Ishikawa (cell line): ENCODE results near the gene SSTR3.
A peak's percentile ranks its signal among the peaks of the same experiment; 100 is the strongest.

Experiments
- CEBPB ChIP-seq: IDR thresholded peaks from 2 replicates; pipeline ENCODE4 v1.6.1; 2012
- CREB1 ChIP-seq: IDR thresholded peaks from 2 replicates; pipeline ENCODE4 v1.6.1; 2012; ENCODE audit warnings: low read depth
- EGR1 ChIP-seq: IDR thresholded peaks from 2 replicates; pipeline ENCODE4 v1.6.1; 2012
- EP300 ChIP-seq: IDR thresholded peaks from 2 replicates; pipeline ENCODE4 v1.6.1; 2012; ENCODE audit warnings: borderline replicate concordance
- FOXM1 ChIP-seq: IDR thresholded peaks from 2 replicates; pipeline ENCODE4 v1.6.1; 2012; ENCODE audit warnings: low read depth, borderline replicate concordance
- MAX ChIP-seq: IDR thresholded peaks from 2 replicates; pipeline ENCODE4 v1.6.1; 2012
- NFIC ChIP-seq: IDR thresholded peaks from 2 replicates; pipeline ENCODE4 v1.6.1; 2012
- RAD21 ChIP-seq: IDR thresholded peaks from 2 replicates; pipeline ENCODE4 v1.6.1; 2012; ENCODE audit warnings: low read depth
- TAF1 ChIP-seq: IDR thresholded peaks from 2 replicates; pipeline ENCODE4 v1.6.1; 2012; ENCODE audit warnings: low read depth, mild to moderate bottlenecking
- TCF12 ChIP-seq: IDR thresholded peaks from 2 replicates; pipeline ENCODE4 v1.6.1; 2012; ENCODE audit warnings: low read depth
- TEAD4 ChIP-seq: IDR thresholded peaks from 2 replicates; pipeline ENCODE4 v1.6.1; 2012
- USF1 ChIP-seq: IDR thresholded peaks from 2 replicates; pipeline ENCODE4 v1.6.1; 2012
- YY1 ChIP-seq: IDR thresholded peaks from 2 replicates; pipeline ENCODE4 v1.6.1; 2012; ENCODE audit warnings: low read depth
- ZBTB7A ChIP-seq: IDR thresholded peaks from 2 replicates; pipeline ENCODE4 v1.6.1; 2012; ENCODE audit warnings: low read depth
- TF ChIP-seq, protein P1 (sequence below): IDR thresholded peaks from 2 replicates; pipeline ENCODE4 v1.6.1; 2012; ENCODE audit warnings: low read depth, mild to moderate bottlenecking

The SSTR3 gene

GRCh38 chr22:37204045-37204655, 8.1 kb downstream of the SSTR3 start:
- TF ChIP-seq, protein P1, sequence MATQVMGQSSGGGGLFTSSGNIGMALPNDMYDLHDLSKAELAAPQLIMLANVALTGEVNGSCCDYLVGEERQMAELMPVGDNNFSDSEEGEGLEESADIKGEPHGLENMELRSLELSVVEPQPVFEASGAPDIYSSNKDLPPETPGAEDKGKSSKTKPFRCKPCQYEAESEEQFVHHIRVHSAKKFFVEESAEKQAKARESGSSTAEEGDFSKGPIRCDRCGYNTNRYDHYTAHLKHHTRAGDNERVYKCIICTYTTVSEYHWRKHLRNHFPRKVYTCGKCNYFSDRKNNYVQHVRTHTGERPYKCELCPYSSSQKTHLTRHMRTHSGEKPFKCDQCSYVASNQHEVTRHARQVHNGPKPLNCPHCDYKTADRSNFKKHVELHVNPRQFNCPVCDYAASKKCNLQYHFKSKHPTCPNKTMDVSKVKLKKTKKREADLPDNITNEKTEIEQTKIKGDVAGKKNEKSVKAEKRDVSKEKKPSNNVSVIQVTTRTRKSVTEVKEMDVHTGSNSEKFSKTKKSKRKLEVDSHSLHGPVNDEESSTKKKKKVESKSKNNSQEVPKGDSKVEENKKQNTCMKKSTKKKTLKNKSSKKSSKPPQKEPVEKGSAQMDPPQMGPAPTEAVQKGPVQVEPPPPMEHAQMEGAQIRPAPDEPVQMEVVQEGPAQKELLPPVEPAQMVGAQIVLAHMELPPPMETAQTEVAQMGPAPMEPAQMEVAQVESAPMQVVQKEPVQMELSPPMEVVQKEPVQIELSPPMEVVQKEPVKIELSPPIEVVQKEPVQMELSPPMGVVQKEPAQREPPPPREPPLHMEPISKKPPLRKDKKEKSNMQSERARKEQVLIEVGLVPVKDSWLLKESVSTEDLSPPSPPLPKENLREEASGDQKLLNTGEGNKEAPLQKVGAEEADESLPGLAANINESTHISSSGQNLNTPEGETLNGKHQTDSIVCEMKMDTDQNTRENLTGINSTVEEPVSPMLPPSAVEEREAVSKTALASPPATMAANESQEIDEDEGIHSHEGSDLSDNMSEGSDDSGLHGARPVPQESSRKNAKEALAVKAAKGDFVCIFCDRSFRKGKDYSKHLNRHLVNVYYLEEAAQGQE, result no peak
- TF ChIP-seq EP300 (no peak), USF1 (no peak)

DNA sequence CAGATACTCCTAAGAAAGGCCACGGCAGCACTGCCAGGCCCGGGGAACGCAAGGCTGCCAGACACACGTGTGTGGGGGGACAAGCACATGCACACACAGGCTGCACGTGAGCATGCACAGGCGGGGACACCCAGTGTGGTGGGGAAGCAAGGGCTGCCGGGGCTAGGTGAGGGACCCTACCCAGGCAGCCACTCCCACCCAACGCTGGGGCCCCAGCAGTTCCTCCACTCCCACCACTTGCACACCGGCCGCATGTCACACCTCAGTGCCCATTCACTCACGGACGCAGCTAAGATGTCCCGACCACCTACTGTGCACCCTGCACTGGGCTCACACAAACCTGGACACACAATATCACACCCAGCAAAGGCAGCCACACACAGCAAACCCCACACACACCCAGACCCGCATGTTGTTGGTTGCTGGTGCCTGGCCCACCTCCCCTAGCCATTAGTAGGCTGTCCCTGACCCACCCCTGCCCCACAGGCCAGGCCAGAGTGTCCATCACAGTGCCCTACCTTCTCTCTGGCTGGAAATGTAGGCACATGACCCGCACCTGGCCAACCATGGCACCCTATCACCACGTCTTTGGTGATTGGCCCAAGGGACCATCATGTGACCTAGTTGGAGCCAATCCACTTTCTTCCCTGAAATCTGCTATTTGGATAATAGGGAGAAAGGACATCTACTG, 8.8 kb downstream of the SSTR3 start:
- TF ChIP-seq RAD21 (no peak), NFIC (no peak), TCF12 (no peak), EGR1 (no peak), MAX (no peak), ZBTB7A (no peak), USF1 (peak; percentile 87)

DNA sequence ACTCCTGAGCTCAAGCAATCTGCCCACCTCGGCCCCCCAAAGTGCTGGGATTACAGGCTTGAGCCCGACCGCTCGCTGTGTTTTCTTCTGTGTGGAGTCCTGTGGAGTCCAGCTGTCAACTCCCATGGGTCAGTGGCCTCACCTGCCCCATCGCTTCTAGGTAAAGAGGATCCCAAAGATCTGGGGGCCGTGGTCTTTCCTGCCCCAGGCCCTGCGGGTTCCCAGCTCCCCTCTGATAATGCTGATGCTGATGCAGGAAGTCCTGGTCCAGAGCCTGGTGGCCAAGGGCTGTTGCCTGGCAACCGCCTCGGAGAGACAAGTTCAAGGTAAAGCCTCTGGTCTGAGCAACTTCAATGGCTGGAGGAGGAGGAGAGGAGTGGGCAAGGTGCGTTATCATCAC, 9.6 kb downstream of the SSTR3 start:
- no peak for TF ChIP-seq ZBTB7A
- no peak for TF ChIP-seq RAD21
- no peak for TF ChIP-seq TCF12
- TF ChIP-seq USF1, result no peak
- TF ChIP-seq MAX, result no peak
- TF ChIP-seq EP300, result no peak
- no peak for TF ChIP-seq TAF1
- TF ChIP-seq, protein P1, result no peak
- TF ChIP-seq EGR1, result no peak
- no peak for TF ChIP-seq YY1
- TF ChIP-seq TEAD4, result no peak
- TF ChIP-seq NFIC, result no peak
- TF ChIP-seq CREB1, result no peak
- TF ChIP-seq FOXM1, result no peak
- no peak for TF ChIP-seq CEBPB

GRCh38 chr22:37202001-37202555, 10.2 kb downstream of the SSTR3 start:
- TF ChIP-seq EP300 (no peak), YY1 (no peak), USF1 (no peak), NFIC (no peak), MAX (no peak)

GRCh38 chr22:37199760-37200108, 12.5 kb downstream of the SSTR3 start:
- no peak for TF ChIP-seq RAD21
